GM18951 (cell line): ENCODE data around the gene NPR1.
"Not testable (repeated sequence)": the region's sequence is repeated elsewhere in the genome, so short reads cannot be mapped to it uniquely, and the experiment has no call there.

ENCODE experiments used
- POLR2A ChIP-seq: IDR thresholded peaks from 4 replicates; pipeline ENCODE4 v1.6.1; 2011; ENCODE audit warnings: mild to moderate bottlenecking; ENCODE audit not compliant: insufficient read length, insufficient read depth; ENCODE audit errors: extremely low read depth
- in situ Hi-C: fragments of 300-500 bp; cut with MboI; formaldehyde crosslinking; loops from one replicate; pipeline ENCODE4 v1.12.0; 2022; ENCODE audit warnings: low sequenced_read_pairs, mixed read lengths, inconsistent platforms; ENCODE audit not compliant: unreplicated experiment

The NPR1 gene

DNA sequence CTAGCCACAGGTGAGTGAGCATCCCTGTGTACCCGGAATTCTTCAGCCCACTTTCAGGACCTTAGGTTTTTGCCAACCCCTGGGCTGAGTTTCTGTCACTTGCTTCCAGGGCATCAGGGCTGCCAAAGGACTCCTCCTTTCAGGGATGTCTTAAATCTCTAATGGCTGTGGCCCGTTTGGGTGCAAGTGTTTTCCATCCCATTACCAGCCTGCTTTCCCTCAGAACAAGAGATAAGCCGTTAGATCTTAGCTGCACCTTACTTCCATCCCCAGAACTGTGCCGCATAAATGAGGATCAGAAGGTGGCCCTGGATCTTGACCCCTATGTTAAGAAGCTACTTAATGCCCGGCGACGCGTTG is 19.3 kb upstream of the NPR1 start:
- no peak for TF ChIP-seq POLR2A
- in situ Hi-C loops, result no loop called here

DNA sequence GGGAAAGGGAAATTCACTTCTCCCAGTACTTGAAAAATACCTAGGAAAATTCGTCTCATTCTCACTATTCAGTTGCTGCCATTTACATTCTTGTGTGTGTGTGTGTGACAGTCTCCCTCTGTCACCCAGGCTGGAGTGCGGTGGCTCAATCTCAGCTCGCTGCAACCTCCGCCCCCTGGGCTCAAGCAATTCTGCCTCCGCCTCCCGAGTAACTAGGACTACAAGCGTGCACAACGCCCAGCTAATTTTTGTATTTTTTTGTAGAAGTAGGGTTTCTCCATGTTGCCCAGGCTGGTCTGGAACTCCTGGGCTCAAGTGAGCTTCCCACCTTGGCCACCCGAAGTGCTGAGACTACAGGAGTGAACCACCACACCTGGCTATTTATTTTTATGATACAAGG is 18.8 kb upstream of the NPR1 start:
- in situ Hi-C loops, result no loop called here
- no peak for TF ChIP-seq POLR2A

DNA sequence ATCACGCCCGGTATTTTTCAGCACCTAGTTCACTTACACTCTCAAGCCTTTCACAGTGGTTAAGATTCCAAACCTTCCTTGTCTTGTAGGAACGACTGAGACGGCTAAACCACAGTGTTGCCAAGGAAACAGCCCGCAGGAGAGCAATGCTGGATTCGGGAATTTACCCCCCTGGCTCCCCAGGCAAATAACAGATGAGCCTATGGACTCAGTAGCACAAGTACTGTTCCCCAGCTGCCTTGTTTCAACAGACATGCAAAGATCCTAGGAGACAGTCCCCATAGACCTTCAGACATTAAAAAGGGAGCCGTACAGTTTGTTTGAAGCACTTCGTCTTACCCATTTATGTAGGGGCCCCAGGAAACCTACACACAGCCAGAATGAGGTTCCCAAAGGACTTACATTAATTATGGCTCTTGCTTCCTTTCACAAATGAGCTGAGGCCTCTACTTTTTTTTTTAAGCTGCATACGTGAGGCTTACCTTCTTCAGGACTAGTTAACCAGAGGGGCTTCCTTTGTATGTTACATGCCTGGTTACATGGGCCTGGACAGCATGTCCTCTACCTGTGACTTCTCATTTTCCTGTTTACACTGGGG is 17.3 kb upstream of the NPR1 start:
- in situ Hi-C loops, result no loop called here
- no peak for TF ChIP-seq POLR2A

DNA sequence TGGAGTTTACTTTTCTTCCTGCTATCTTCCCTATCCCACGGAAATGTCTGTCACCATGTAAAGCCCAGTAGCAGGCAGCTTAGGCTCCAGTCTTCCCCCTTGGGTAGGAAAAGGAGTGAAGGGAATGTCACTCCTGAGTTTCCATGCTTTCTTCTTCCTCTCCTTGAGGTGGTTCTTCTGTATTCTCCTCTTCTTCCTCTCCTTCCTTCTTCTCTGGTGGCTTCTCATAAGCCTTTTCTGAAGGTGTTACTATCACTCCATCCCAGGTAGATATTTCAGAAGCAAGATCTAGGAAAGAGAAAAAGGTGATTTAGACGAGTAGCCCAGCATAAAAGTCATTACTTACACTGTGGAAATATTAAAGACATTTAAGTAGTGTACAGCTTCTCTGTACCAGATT is 16.2 kb upstream of the NPR1 start:
- in situ Hi-C loops, result no loop called here
- TF ChIP-seq POLR2A, result no peak

DNA sequence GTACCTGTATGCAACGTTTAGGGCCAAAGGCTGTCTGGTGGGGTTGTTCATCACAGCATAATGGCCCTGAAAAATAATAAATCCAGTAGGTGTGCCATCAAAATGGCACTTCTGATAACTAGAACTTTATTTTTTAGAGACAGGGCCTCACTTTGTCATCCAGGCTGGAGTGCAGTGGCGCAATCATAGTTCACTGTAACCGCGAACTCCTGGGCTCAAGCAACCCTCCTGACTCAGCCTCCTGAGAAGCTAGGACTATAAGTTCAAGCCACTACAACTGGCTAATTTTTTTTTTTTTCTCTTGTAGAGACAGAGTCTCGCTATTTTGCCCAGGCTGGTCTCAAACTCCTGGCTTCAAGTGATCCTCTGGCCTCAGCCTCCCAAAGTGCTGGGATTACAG is 15.3 kb upstream of the NPR1 start:
- in situ Hi-C loops, result no loop called here
- TF ChIP-seq POLR2A, result no peak

GRCh38 chr1:153667439-153667838 is 11.0 kb upstream of the NPR1 start:
- in situ Hi-C loops, result no loop called here
- TF ChIP-seq POLR2A, result no peak

DNA sequence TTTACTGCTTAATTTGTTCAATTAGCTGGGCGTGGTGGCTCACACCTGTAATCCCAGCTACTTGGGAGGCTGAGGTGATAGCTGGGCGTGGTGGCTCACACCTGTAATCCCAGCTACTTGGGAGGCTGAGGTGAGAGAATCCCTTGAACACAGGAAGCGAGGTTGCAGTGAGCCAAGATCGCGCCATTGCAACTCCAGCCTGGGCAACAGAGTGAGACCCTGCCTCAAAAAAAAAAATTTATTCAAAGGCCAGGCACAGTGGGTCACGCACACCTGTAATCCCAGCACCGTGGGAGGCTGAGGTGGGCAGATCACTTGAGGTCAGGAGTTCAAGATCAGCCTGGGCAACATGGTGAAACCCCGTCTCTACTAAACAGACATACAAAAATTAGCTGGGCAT is 9.8 kb upstream of the NPR1 start:
- in situ Hi-C loops, result not testable (repeated sequence)

DNA sequence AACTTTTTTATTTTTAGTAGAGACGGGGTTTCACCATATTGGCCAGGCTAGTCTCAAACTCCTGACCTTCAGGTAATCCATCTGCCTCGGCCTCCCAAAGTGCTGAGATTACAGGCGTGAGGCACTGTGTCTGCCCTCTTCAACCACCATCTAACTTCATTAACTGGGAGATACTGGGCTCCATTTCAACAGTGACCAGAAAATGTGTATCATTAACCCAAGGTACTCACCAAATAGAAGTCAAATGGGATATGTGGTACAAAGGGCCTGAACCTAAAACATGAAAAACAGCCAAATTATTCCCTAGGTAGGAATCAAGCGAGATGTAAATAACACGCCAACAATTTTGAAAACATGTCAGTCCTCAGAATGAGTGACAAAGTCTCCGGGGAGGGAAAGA is 8.9 kb upstream of the NPR1 start:
- in situ Hi-C loops, result loop anchor here (10.0 kb wide), 1 partner anchor 315 kb away; the partner anchor contains the start of gene RAB13
- no peak for TF ChIP-seq POLR2A

- no peak for TF ChIP-seq POLR2A
- in situ Hi-C loops, result loop anchor here (10.0 kb wide), 1 partner anchor 314 kb away; the partner anchor contains the start of gene RAB13
These were observed 8.1 kb upstream of the NPR1 start for GRCh38 chr1:153670257-153670858.

DNA sequence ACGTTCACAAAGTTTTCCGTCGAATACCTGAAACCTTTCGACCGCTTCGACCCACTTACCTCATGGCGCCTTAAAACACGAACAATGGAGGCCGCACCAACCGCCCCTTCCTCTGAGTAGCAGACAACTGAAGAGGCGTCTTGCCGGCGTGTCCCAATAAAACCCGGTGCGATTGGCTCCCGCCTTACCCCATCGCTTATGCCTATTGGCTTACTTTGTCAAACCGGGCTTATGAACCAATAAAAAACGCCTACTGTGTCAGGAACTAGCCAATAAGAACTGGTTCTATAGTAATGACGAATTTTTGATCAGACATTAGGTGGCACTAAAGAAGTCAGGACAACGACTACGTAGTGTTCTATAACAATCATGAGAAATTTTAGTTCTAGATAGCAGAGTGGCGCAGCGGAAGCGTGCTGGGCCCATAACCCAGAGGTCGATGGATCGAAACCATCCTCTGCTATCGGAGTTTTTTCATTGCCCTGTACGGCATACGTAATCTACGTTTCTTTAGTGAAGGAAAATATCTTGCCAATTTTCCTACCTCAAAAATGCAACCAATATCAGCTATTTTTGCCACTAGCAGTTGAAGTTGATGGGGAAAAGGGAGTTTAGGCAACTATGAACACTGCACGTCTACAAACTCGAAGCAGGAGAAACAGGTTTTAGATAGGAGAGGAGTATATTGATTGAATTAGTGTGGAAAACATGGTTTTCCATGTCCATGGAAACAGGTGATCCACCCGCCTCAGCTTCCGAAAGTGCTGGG is 7.4 kb upstream of the NPR1 start, which contains the start of gene ILF2:
TSS of gene ILF2 (minus strand) at position 135 of the 769 bp plus-strand sequence. CDS start at position 64, 71 bp downstream.
- in situ Hi-C loops, result loop anchor here (10.0 kb wide), 1 partner anchor 314 kb away; the partner anchor contains the start of gene RAB13
- peak; percentile 83 for TF ChIP-seq POLR2A

- in situ Hi-C loops, result loop anchor here (10.0 kb wide), 1 partner anchor 313 kb away; the partner anchor contains the start of gene RAB13
These were observed 6.7 kb upstream of the NPR1 start for GRCh38 chr1:153671628-153672353.

GRCh38 chr1:153673511-153673910 is 5.0 kb upstream of the NPR1 start:
- in situ Hi-C loops, result loop anchor here (10.0 kb wide), 1 partner anchor 311 kb away; the partner anchor contains the start of gene RAB13
- no peak for TF ChIP-seq POLR2A
